IPS DF 19.7 (cell line): ENCODE data around the gene CCDC9B.

Experiments
- DNase-seq: peaks from one replicate; pipeline ENCODE4 v3.0.0-alpha.2; 2013; ENCODE audit warnings: low read depth, low spot score

CCDC9B gene

GRCh38 chr15:40331026-40331425 lies 9.7 kb downstream of the CCDC9B start:
- no peak for DNase-seq

GRCh38 chr15:40330368-40330836 lies 10.3 kb downstream of the CCDC9B start:
- no peak for DNase-seq

GRCh38 chr15:40329804-40330203 lies 10.9 kb downstream of the CCDC9B start:
- no peak for DNase-seq

GRCh38 chr15:40328751-40329150 lies 12.0 kb downstream of the CCDC9B start:
- no peak for DNase-seq

- DNase-seq = no peak
These were observed 12.6 kb downstream of the CCDC9B start for GRCh38 chr15:40328176-40328575.

GRCh38 chr15:40327457-40327856 lies 13.3 kb downstream of the CCDC9B start:
- no peak for DNase-seq

- no peak for DNase-seq
These were observed 15.0 kb downstream of the CCDC9B start for GRCh38 chr15:40325700-40326099.

GRCh38 chr15:40325188-40325587 lies 15.6 kb downstream of the CCDC9B start:
- no peak for DNase-seq

GRCh38 chr15:40323953-40324937 lies 16.5 kb downstream of the CCDC9B start:
- no peak for DNase-seq

GRCh38 chr15:40323239-40323952 lies 17.3 kb downstream of the CCDC9B start, which contains the start of gene INAFM2:
Gene INAFM2, plus strand, starts transcription at chr15:40323692. Its CDS starts 364 bp downstream, at chr15:40324056.
- peak; percentile 88 for DNase-seq

- no peak for DNase-seq
These were observed 18.1 kb downstream of the CCDC9B start for GRCh38 chr15:40322531-40323238.

GRCh38 chr15:40320931-40321371 lies 19.8 kb downstream of the CCDC9B start:
- DNase-seq = no peak

- DNase-seq = no peak
These were observed 20.3 kb downstream of the CCDC9B start for GRCh38 chr15:40320409-40320808.

GRCh38 chr15:40317580-40317979 lies 23.2 kb downstream of the CCDC9B start:
- no peak for DNase-seq

GRCh38 chr15:40316931-40317330 lies 23.8 kb downstream of the CCDC9B start:
- DNase-seq = no peak

- DNase-seq = no peak
These were observed 25.9 kb downstream of the CCDC9B start for GRCh38 chr15:40314723-40315276.

- DNase-seq = no peak
These were observed 27.0 kb downstream of the CCDC9B start for GRCh38 chr15:40313531-40314398.

GRCh38 chr15:40312370-40313158 lies 28.2 kb downstream of the CCDC9B start:
- DNase-seq = no peak

GRCh38 chr15:40310993-40311392 lies 29.7 kb downstream of the CCDC9B start:
- DNase-seq = no peak
